K562 (cell line): ENCODE data around the gene STK4. TPM values are rescaled to one million over a fixed set of nuclear protein-coding genes. Genes with fewer than 3 reads are reported as not detected.

Experiments used
- ATAC-seq: fragments of 200-7000 bp; cut with Tn5 transposase; 3 replicates; pipeline ENCODE4 v1.9.1; 2020; ENCODE audit warnings: moderate library complexity
- BruUV-seq: library from RNA; stranded (reverse); fragments of 400-500 nt; replicated peaks from 2 replicates; lab custom pipeline; 2021; lab: Mats Ljungman, UMichigan
- CTCF ChIA-PET: fragments of 300-600 bp; formaldehyde crosslinking; extraction: SDS; loops from one replicate; lab custom pipeline; 2021; ENCODE audit warnings: low intra/inter-chr PET ratio; lab: Yijun Ruan, JAX
- POLR2A ChIA-PET: fragments of 300-600, 350-650 bp; sonication (Branson Sonifier 250); formaldehyde crosslinking; extraction: SDS; loops from one replicate; lab custom pipeline; 2021; ENCODE audit warnings: antibody characterized with exemption, inconsistent platforms; lab: Yijun Ruan, JAX
- DNase-seq, 4 experiments: peaks; one replicate each; pipeline versions ENCODE4 v3.0.0 to v3.0.0-alpha.2; 2011 to 2018; ENCODE audit warnings: low spot score in 3 of 4, mixed read lengths in 3 of 4; ENCODE audit errors: extremely low read depth in 1 of 4
- FAIRE-seq: peaks from 2 replicates; lab custom pipeline; 2011; peaks lifted over from hg19 to GRCh38; lab: Jason Lieb, UNC
- H2AFZ ChIP-seq: 2 replicates; pipeline ENCODE4 v1.6.0; 2011; ENCODE audit warnings: low read depth, low read length, control low read depth, inconsistent platforms
- H3K27ac ChIP-seq: fragments of 200-600 bp; 3 replicates; pipeline ENCODE4 v1.8.0; 2011; ENCODE audit warnings: low read depth, mild to moderate bottlenecking, control low read depth, inconsistent platforms, low read length, moderate library complexity, mixed read lengths; ENCODE audit errors: extremely low read depth
- H3K27me3 ChIP-seq, 2 experiments: fragments of 300-600 bp in 1 of 2; 2 replicates in 1 of 2; 3 replicates in 1 of 2; pipeline versions ENCODE4 v1.6.0 to v1.8.0; 2011; ENCODE audit warnings: inconsistent platforms in 2 of 2, low read length in 2 of 2, mild to moderate bottlenecking in 1 of 2, mixed read lengths in 1 of 2, moderate library complexity in 1 of 2; ENCODE audit not compliant: control insufficient read depth in 2 of 2, insufficient read depth in 2 of 2
- H3K36me3 ChIP-seq: fragments of 300-600 bp; 3 replicates; pipeline ENCODE4 v1.8.0; 2011; ENCODE audit warnings: mild to moderate bottlenecking, low read length, inconsistent platforms; ENCODE audit not compliant: control insufficient read depth, insufficient read depth
- H3K4me1 ChIP-seq, 2 experiments: fragments of 200-600 bp in 1 of 2; replicated peaks in 1 of 2; 2 replicates in 1 of 2; 3 replicates in 1 of 2; pipeline versions ENCODE4 v1.5.1 to v1.8.0; 2011; ENCODE audit warnings: inconsistent platforms in 2 of 2, low read length in 2 of 2, mild to moderate bottlenecking in 1 of 2, mixed read lengths in 1 of 2, moderate library complexity in 1 of 2; ENCODE audit not compliant: control insufficient read depth in 2 of 2, insufficient read depth in 2 of 2
- H3K4me2 ChIP-seq: 2 replicates; pipeline ENCODE4 v1.6.1; 2011; ENCODE audit warnings: low read length, control low read depth, inconsistent platforms, mixed read lengths; ENCODE audit not compliant: insufficient read depth
- H3K4me3 ChIP-seq: fragments of 200-600 bp; sonication (generic), shearing (Covaris generic); 2 replicates; pipeline ENCODE4 v1.5.1; 2016; ENCODE audit warnings: control low read depth, inconsistent platforms
- H3K79me2 ChIP-seq: fragments of 200-600 bp; 3 replicates; pipeline ENCODE4 v1.8.0; 2011; ENCODE audit warnings: low read length, inconsistent platforms; ENCODE audit not compliant: control insufficient read depth, insufficient read depth
- H3K9ac ChIP-seq, 2 experiments: 2 replicates each; pipeline versions ENCODE4 v1.6.0 to v1.6.1; 2011; ENCODE audit warnings: low read depth in 2 of 2, low read length in 2 of 2, control low read depth in 1 of 2, inconsistent platforms in 1 of 2, mild to moderate bottlenecking in 1 of 2, mixed read lengths in 1 of 2; ENCODE audit not compliant: insufficient read depth in 1 of 2
- H3K9me1 ChIP-seq: one replicate; pipeline ENCODE4 v1.6.0; 2011; ENCODE audit warnings: inconsistent platforms, mild to moderate bottlenecking, low read length, moderate library complexity; ENCODE audit not compliant: control insufficient read depth, insufficient read depth
- H3K9me3 ChIP-seq: replicated peaks from 2 replicates; pipeline ENCODE4 v1.5.1; 2011; ENCODE audit warnings: low read depth, low read length, inconsistent platforms; ENCODE audit not compliant: control insufficient read depth, insufficient read depth
- H4K20me1 ChIP-seq: replicated peaks from 2 replicates; pipeline ENCODE4 v1.6.1; 2011; ENCODE audit warnings: low read length, inconsistent platforms, mixed read lengths; ENCODE audit not compliant: control insufficient read depth, insufficient read depth
- MLLT1 ChIP-seq, 2 experiments: fragments of 450-650 bp; IDR thresholded peaks; 2 replicates each; pipeline ENCODE4 v1.6.1; 2016
- ZBTB40 ChIP-seq, 2 experiments: fragments of 450-650 bp in 1 of 2; sonication (generic) in 1 of 2; formaldehyde crosslinking in 1 of 2; IDR thresholded peaks; 2 replicates each; pipeline versions ENCODE4 v1.7.1 to v1.9.0; 2016 to 2022; ENCODE audit warnings: inconsistent platforms in 1 of 2, mild to moderate bottlenecking in 1 of 2, missing genetic modification reagents in 1 of 2
- ZNF609 ChIP-seq: sonication (generic); formaldehyde crosslinking; IDR thresholded peaks from 2 replicates; pipeline ENCODE4 v1.8.1; 2023; ENCODE audit warnings: missing genetic modification reagents, mild to moderate bottlenecking, borderline replicate concordance
- WGBS: fragments of 100-300 bp; shearing (Covaris generic); methylation state at CpG from one replicate; pipeline ENCODE4 v1.1.6; 2016; ENCODE audit warnings: low coverage, mixed read lengths; ENCODE audit not compliant: insufficient coverage; ENCODE audit errors: missing lambda C conversion rate; 5-methylcytosine and 5-hydroxymethylcytosine counted together
- in situ Hi-C: fragments of 300-500 bp; cut with MboI; formaldehyde crosslinking; loops from 4 replicates; pipeline ENCODE4 v1.15.0; 2018; ENCODE audit warnings: inconsistent platforms, mixed read lengths
- intact Hi-C: fragments of 100-400 bp; cut with micrococcal nuclease; formaldehyde crosslinking; loops from 2 replicates; pipeline ENCODE4 v1.14.2; 2022
- polyA plus RNA-seq, 8 experiments: library from polyadenylated mRNA; depleted of rRNA in 4 of 8; stranded (reverse) in 5 of 8; unstranded in 3 of 8; fragments of >200 nt; fragmentation: Nextera tagmentation in 2 of 8; fragmentation: Illumina TruSeq in 1 of 8; extraction: Ambion mirVana in 2 of 8; extraction: Trizol in 1 of 8; gene quantifications; 2 replicates each; pipeline versions ENCODE4 v1.2.1 to v1.2.3, GENCODE V29; 2011 to 2014; ENCODE audit warnings: inconsistent platforms in 1 of 8, missing spikeins in 1 of 8
- total RNA-seq, 7 experiments: library from RNA; depleted of rRNA in 6 of 7; stranded (reverse); fragments of >200 nt in 6 of 7; fragmentation: Illumina TruSeq in 2 of 7; extraction: Trizol in 2 of 7; gene quantifications; 2 replicates each; pipeline versions ENCODE4 v1.2.1 to v1.2.3, GENCODE V29; 2011 to 2021; ENCODE audit warnings: low replicate concordance in 1 of 7

Gene STK4
- total and polyA plus RNA-seq, 9 of the 15 experiments (the other 6 are each of a cell fraction or from before 2014, with no cell fraction given): 11.9 to 30.6 (median 22.2) TPM

GRCh38 chr20:45039475-45039820 is 73.1 kb downstream of the STK4 start:
- FAIRE-seq: no peak
- Histone ChIP-seq H3K27ac (no peak overlapping the region), H3K4me2 (no peak overlapping the region), H3K4me3 (no peak overlapping the region), H3K4me1 (peaks cover 0 to 15% of the 10 kb centered on the region in 2 experiments; a peak in 3 of 5 replicates), H3K9me1 (no peaks in the 10 kb centered on the region), H3K9me3 (no peaks in the 10 kb centered on the region), H3K27me3 (no peaks in the 10 kb centered on the region), H4K20me1 (no peaks in the 10 kb centered on the region), H3K79me2 (no peaks in the 10 kb centered on the region; the same call in 2 of the 3 replicates), H2AFZ (no peak overlapping the region), H3K36me3 (peaks cover 4% of the 10 kb centered on the region), H3K9ac (no peak overlapping the region)
- in situ Hi-C loops: no loop called here
- ChIA-PET POLR2A (no interaction called here), CTCF (no interaction called here)
- DNase-seq: no peak
- intact Hi-C loops: no loop called here
- no TSS peak for BruUV-seq
- WGBS: 95% methylated on average over 1 of the region's 1 CpG
- no peak for ATAC-seq
- no peak for TF ChIP-seq ZNF609 (CRISPR knock-in tag)
- no peak for TF ChIP-seq MLLT1 (IDR thresholded peaks at IDR 0.05)
- no peak for TF ChIP-seq ZBTB40 (IDR thresholded peaks at IDR 0.05)
- TF ChIP-seq ZBTB40 (CRISPR knock-in tag; IDR thresholded peaks at IDR 0.05): no peak
